ENCODE measurements around the gene RNF223.

Gene RNF223

DNA sequence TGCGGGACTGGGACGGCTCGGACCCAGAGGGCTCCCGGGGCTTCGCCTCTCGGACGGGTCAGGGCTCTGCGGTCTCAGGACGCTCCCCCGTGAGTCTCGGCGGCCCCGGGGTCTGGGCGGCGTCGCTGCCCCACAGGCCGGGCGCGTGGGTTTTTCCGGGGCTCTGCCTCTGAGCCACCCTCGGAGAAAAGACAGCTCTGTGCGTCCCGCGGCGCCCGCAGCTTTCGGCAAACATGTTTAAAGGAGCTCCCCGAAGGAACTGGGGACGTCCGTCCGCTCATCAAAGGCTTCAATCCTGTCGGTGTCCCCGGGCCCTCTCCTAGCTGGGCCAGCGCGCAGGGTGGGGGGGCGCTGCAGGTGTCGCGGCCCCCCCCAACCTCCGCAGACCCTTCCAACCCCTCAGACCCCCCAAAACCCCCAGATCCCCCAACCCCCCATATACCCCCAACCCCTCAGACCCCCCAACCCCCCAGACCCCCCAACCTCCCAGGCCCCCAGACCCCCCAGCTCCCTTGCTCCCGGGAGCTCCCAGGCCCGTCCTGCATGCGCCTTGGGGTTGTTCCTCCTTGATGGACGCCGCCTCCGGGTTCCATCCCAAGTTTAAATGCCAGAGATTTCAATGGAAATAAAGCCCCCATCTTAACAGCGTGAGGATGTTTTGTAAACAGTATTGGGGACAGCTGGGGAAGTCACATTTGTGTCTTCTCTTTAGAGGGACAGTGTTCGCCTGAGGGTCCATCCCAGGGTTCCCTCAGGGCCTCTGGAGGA is 42.8 kb upstream of the RNF223 start:
- CTCF ChIA-PET = interaction anchor here (1.1 to 3.3 kb wide), 4 partner anchors 10 to 174 kb away, joined by 3 to 17 read pairs (median 8); no protein-coding TSS in a partner anchor
- POLR2A ChIA-PET = no interaction called here
- TF ChIP-seq, protein P1, sequence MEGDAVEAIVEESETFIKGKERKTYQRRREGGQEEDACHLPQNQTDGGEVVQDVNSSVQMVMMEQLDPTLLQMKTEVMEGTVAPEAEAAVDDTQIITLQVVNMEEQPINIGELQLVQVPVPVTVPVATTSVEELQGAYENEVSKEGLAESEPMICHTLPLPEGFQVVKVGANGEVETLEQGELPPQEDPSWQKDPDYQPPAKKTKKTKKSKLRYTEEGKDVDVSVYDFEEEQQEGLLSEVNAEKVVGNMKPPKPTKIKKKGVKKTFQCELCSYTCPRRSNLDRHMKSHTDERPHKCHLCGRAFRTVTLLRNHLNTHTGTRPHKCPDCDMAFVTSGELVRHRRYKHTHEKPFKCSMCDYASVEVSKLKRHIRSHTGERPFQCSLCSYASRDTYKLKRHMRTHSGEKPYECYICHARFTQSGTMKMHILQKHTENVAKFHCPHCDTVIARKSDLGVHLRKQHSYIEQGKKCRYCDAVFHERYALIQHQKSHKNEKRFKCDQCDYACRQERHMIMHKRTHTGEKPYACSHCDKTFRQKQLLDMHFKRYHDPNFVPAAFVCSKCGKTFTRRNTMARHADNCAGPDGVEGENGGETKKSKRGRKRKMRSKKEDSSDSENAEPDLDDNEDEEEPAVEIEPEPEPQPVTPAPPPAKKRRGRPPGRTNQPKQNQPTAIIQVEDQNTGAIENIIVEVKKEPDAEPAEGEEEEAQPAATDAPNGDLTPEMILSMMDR (IDR thresholded peaks at IDR 0.05; ENCODE audit: insufficient read depth, low read length, missing control alignments) = no peak
- no peak for DNase-seq (ENCODE audit: low read depth, low spot score)
- peak overlapping the region; percentile 62 for H3K4me3 ChIP-seq (ENCODE audit: low read depth, low read length)

GRCh38 chr1:1115786-1116700 is 41.9 kb upstream of the RNF223 start, which contains the start of gene C1orf159:
Gene C1orf159 (minus strand): TSS chr1:1116089. CDS start chr1:1091543, 24,546 bp downstream.
- H3K4me3 ChIP-seq (ENCODE audit: low read depth, low read length) = peak within 1 kb of the TSS; percentile 73
- DNase-seq (ENCODE audit: low read depth, low spot score) = peak; percentile 65
- TF ChIP-seq, protein P1 (IDR thresholded peaks at IDR 0.05; ENCODE audit: insufficient read depth, low read length, missing control alignments) = no peak
- CTCF ChIA-PET = interaction anchor here (1.4 to 3.3 kb wide), 3 partner anchors 10 to 175 kb away, joined by 3 to 17 read pairs (median 12); no protein-coding TSS in a partner anchor
- POLR2A ChIA-PET = no interaction called here

GRCh38 chr1:1115136-1115785 is 41.2 kb upstream of the RNF223 start:
- CTCF ChIA-PET = interaction anchor here (2.8 kb wide), 1 partner anchor 135 kb away, joined by 12 read pairs; no protein-coding TSS in a partner anchor
- POLR2A ChIA-PET = no interaction called here

GRCh38 chr1:1114431-1114830 is 40.3 kb upstream of the RNF223 start:
- TF ChIP-seq, protein P1 (IDR thresholded peaks at IDR 0.05; ENCODE audit: insufficient read depth, low read length, missing control alignments) = no peak
- no peak overlapping the region for H3K4me3 ChIP-seq (ENCODE audit: low read depth, low read length)
- CTCF ChIA-PET = interaction anchor here (1.2 to 1.5 kb wide), 2 partner anchors 8 to 98 kb away, joined by 3 to 5 read pairs; no protein-coding TSS in a partner anchor
- DNase-seq (ENCODE audit: low read depth, low spot score) = no peak
- POLR2A ChIA-PET = no interaction called here

More at GRCh38 chr1:1115136-1115785, 41.2 kb upstream of the RNF223 start:
- no peak for DNase-seq (ENCODE audit: low read depth, low spot score)
- TF ChIP-seq, protein P1 (IDR thresholded peaks at IDR 0.05; ENCODE audit: insufficient read depth, low read length, missing control alignments) = no peak
- H3K4me3 ChIP-seq (ENCODE audit: low read depth, low read length) = peak overlapping the region; percentile 73

- H3K4me3 ChIP-seq (ENCODE audit: low read depth, low read length) = no peak overlapping the region
- no peak for DNase-seq (ENCODE audit: low read depth, low spot score)
- CTCF ChIA-PET = no interaction called here
- POLR2A ChIA-PET = no interaction called here
- TF ChIP-seq, protein P1 (IDR thresholded peaks at IDR 0.05; ENCODE audit: insufficient read depth, low read length, missing control alignments) = no peak
Measured at GRCh38 chr1:1112237-1112985, 38.3 kb upstream of the RNF223 start.
